Fibroblast of skin of back (primary cell): ENCODE measurements around the gene BEX1. TPM values are rescaled to one million over a fixed set of nuclear protein-coding genes. Genes with fewer than 3 reads are reported as not detected.
"Not testable (repeated sequence)": the region's sequence is repeated elsewhere in the genome, so short reads cannot be mapped to it uniquely, and the experiment has no call there.

Experiments
- DNase-seq: peaks from one replicate; pipeline ENCODE4 v3.0.0-alpha.2; 2013
- polyA plus RNA-seq, 2 experiments: library from polyadenylated mRNA; unstranded; fragments of 120-200 nt; gene quantifications; one replicate each; pipeline ENCODE4 v1.2.1, GENCODE V29; 2013; ENCODE audit not compliant: insufficient read length in 2 of 2

The BEX1 gene
- polyA plus RNA-seq (2013, experiment 1 of 2; ENCODE audit: insufficient read length) = 0.53 TPM
- 0.82 TPM for polyA plus RNA-seq (2013, experiment 2 of 2; ENCODE audit: insufficient read length)

- no peak for DNase-seq
Measured at GRCh38 chrX:103063918-103064434, at the start of gene BEX1. Gene BEX1, minus strand, starts transcription at chrX:103064171. Its CDS starts 897 bp downstream, at chrX:103063274.

DNA sequence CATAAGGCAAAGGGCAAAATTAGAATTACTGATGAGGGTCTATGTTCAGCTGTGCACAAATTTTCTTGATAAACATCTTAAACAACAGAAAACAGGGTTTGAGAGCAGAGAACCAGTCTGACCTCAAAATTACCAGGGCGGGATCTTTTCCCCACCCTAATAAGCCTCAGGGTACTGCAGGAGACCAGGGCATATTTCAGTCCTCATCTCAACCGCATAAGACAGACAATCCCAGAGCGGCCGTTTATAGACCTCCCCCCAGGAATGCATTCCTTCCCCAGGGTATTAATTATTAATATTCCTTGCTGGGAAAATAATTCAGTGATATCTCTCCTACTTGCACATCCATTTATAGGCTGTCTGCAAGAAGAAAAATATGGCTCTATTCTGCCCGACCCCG lies 45.5 kb upstream of the BEX1 start:
- DNase-seq = not testable (repeated sequence)

DNA sequence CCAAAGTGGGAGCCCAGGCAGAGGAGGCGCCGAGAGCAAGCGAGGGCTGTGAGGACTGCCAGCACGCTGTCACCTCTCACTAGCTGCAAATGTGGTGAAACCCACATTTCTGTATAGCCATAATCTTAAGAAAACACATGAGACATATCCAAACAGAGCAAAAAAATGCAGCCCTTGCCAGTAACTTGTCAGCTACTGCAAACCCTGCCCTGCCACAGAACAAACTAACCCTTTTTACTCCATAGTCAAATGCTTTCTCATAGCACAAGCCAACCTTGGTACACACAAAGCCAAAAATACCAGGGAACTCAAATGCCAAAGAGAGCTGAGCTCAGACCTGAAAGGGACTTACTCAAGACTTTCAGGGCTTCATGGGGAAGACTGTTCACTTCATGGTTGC lies 43.9 kb upstream of the BEX1 start:
- DNase-seq = no peak

DNA sequence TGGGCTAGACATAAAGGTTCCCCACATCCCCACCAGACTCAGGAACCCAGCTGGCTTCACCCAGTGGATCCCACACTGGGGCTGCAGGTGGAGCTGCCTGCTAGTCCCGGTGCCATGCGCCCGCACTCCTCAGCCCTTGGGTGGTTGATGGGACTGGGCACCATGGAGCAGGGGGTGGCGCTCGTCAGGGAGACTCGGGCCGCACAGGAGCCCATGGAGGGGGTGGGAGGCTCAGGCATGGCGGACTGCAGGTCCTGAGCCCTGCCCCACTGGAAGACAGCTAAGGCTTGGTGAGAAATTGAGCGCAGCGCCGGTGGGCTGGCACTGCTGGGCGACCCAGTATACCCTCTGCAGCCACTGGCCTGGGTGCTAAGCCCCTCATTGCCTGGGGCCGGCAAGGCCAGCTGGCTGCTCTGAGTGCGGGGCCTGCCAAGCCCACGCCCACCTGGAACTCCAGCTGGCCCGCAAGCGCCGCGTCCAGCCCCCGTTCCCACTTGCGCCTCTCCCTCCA lies 43.3 kb upstream of the BEX1 start:
- DNase-seq = not testable (repeated sequence)

GRCh38 chrX:103104370-103104769 lies 40.4 kb upstream of the BEX1 start:
- not testable (repeated sequence) for DNase-seq

GRCh38 chrX:103103866-103104265 lies 39.9 kb upstream of the BEX1 start:
- DNase-seq = not testable (repeated sequence)

DNA sequence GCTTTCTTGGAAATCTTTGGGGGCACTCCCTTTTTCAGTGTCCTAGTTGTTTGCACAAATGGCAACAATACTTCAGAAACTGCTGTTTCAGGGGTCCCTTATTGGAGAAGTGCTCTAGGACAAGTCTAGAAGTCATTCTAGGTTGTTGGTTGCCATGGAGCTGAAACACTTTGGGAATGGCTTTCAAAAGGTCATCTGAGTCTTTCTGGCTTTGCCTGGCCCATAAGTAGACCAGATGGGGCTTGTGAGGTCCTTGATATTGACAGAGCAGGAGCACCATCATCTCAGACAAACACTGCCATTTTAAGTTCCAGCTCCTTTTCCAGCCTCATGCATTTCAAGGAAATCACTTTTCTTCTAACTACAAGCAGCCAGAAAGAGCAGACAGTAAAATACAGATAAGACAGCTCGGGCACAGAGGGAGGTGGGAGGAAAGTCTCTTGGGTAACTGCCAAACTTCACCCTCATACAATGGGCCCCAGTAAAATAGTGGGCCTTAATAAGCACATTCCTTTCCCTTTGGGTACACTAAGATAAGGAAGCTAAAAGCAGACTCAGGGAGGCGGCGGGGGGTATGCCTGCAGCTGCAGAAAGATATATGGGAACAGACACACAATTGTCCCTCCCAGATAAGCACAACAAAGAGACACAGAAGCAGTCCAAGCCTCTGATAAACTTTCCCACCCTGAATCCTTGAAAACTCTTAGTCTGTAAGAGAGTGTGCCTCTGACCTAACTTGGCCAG lies 37.5 kb upstream of the BEX1 start:
- DNase-seq = no peak

DNA sequence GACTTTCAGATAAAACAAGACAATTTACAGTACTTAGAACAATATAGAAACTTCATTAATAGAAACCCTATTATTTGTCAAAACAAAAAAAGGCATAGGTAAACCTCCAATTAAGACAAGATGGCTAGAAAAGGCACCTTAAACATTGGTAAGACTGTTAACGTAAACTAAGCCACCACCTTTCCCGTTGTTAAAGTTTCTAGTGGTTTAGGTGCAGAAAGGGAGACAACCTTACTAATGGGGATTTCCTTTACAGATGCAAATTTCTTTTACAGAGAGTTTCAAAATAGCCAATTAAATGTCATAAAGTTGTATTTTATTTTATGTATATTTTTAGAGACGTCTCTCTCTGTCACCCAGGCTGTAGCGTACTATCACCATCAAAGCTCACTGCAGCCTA lies 36.5 kb upstream of the BEX1 start:
- no peak for DNase-seq

GRCh38 chrX:103099691-103100090 lies 35.7 kb upstream of the BEX1 start:
- DNase-seq = no peak

GRCh38 chrX:103098488-103098887 lies 34.5 kb upstream of the BEX1 start:
- no peak for DNase-seq

DNA sequence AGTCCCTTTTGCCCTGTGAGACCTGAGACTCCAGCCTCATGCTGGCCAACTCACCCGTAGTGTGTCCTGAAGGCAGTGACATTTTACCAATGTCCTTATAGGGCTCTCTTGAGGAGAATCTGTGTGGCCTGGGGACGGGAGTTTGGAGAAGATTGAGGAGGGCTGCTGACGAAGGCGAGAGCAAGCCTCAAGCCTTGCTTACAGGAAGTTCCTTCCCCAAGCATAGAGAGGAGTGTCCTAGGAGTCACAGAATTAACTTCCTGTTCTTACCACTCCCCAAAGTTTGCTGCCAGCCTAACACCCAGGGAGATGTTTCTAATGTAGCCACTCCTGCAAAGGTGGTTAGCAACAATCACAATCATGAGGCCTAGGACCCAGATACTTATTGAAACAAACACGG lies 29.0 kb upstream of the BEX1 start, which contains the start of gene NXF3:
Gene NXF3 (minus strand): TSS at position 202 of the 400 bp plus-strand sequence. CDS start 120 bp downstream, at position 82.
- DNase-seq = no peak

DNA sequence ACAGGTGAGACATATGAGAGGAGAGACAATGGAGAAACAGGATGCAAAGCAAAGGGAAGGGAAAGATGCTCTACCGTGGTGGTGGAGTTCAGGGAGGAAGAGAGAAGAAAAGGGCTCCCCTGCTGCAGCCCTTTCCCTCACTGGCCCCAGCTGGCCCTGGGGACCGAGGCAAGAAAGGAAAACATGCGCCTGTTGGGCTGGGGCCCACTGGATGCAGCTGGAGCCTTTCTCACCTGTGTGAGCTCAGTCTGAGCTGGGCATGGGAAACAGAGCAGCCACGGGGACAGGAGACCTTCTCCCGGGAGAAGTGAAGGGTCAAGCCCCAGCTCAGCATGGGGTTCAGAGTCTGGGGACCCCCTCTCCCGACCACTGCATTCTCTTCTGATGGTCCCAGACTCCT lies 17.1 kb upstream of the BEX1 start:
- DNase-seq = no peak

DNA sequence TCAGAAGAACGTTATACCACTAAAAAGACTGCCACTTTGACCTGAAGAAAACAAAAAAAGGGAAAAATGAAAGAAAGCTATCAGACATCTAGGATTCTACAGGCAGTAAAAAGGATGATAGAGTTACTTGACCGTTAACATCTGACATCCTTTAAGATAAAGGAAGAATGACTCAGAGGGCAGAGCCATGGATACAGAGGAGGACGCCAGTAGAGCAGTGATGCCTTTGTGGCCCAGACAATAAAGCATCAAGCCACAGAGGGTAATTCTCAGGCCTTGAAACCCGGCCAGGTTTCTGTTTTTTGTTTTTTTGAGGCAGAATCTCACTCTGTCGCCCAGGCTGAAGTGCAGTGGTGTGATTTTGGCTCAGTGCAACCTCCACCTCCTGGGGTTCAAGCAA lies 9.5 kb upstream of the BEX1 start:
- DNase-seq = no peak

- DNase-seq = peak; percentile 12
Measured at GRCh38 chrX:103066606-103067005, 2.6 kb upstream of the BEX1 start.

- peak; percentile 14 for DNase-seq
Measured at GRCh38 chrX:103063191-103063845, 653 bp downstream of the BEX1 start.

DNA sequence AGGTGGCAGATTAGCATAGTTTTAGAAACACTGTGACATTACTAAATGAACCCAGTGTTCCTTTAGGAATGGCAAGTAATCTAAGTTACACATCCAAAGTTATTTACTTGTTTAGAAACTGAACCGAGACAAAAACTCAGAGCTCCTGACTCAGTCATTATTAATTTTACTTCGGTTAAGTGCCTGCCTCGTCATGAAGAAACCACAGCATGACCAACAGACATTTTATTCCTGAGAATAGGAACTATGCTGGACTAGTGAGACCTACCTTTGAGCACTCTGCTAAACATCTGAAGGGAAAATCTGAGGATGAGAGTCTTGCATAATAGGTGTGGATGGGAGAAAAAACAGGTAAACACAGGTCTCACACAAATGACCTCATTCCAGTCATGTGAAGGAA lies 2.5 kb downstream of the BEX1 start:
- no peak for DNase-seq

GRCh38 chrX:103056902-103057301 lies 7.1 kb downstream of the BEX1 start:
- DNase-seq = no peak

DNA sequence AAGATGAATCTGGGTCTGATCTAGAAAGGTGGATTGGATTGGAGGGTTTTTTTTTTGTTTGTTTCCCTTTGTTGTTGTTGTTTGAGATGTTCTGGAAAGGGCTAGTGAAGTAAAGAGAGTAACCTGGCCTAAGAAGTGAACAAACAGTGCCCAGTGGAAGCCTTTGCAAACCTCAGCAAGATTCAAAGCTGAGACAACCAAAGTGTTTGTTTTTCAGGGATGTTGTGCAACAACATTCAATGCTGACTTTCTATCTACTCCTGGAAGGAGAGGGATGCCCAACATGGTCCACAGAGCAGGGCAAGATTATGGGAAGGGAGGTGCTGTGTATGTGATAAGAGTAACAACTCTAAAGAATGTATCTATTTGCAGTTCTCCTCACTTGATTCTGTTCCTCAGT lies 11.3 kb downstream of the BEX1 start:
- DNase-seq = no peak

DNA sequence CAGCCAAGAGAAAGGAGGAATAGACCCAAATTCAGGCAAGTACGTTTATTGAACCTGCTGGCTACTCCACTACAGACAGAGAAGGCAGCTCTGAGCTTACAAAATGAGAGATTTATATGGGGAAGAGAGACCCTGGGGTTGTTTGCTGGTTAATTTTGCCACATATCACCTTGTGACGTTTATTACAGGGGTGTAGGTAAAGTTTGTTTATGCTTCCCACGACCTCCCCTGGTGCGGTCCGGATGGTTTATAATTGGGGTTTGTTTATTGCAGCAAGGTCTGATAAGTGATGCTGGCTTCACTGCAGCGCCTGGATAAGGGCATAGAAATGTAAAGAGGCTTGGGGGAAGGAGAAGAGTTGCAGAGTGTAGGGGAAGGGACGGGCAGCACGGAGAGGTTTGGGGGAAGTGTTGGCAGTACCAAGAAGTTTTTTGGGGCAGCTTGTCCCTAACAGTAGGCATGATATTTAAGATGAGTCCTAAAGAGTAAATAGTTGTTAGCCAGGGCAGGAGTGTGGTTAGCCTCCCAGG lies 12.6 kb downstream of the BEX1 start:
- no peak for DNase-seq

- not testable (repeated sequence) for DNase-seq
Measured at GRCh38 chrX:103033371-103033770, 30.6 kb downstream of the BEX1 start.

- DNase-seq = no peak
Measured at GRCh38 chrX:103017542-103017941, 46.4 kb downstream of the BEX1 start.

- no peak for DNase-seq
Measured at GRCh38 chrX:103012945-103013344, 51.0 kb downstream of the BEX1 start.
